DMS53 treated with DMSO at 0.1 percent for 48 hours (cell line): ENCODE data around the gene TMEM254.
"Not testable (repeated sequence)": the region's sequence is repeated elsewhere in the genome, so short reads cannot be mapped to it uniquely, and the experiment has no call there.

ENCODE experiments used
- DNase-seq: peaks from one replicate; lab custom pipeline; 2025; ENCODE audit not compliant: unreplicated experiment; lab: John Stamatoyannopoulos, UW

TMEM254 gene

GRCh38 chr10:80075781-80076180, 2.7 kb upstream of the TMEM254 start:
- no peak for DNase-seq

GRCh38 chr10:80077869-80078447, 507 bp upstream of the TMEM254 start:
- DNase-seq = no peak

- no peak for DNase-seq
Measured at GRCh38 chr10:80079312-80079719, 851 bp downstream of the TMEM254 start.

GRCh38 chr10:80081026-80081425, 2.6 kb downstream of the TMEM254 start:
- DNase-seq = no peak

GRCh38 chr10:80081801-80082750, 3.6 kb downstream of the TMEM254 start:
- no peak for DNase-seq

- no peak for DNase-seq
Measured at GRCh38 chr10:80090121-80090520, 11.7 kb downstream of the TMEM254 start.

GRCh38 chr10:80094231-80094630, 15.8 kb downstream of the TMEM254 start:
- DNase-seq = no peak

GRCh38 chr10:80098272-80098671, 19.8 kb downstream of the TMEM254 start:
- not testable (repeated sequence) for DNase-seq

- DNase-seq = not testable (repeated sequence)
Measured at GRCh38 chr10:80099295-80099694, 20.8 kb downstream of the TMEM254 start.

- DNase-seq = no peak
Measured at GRCh38 chr10:80100116-80100515, 21.7 kb downstream of the TMEM254 start.

GRCh38 chr10:80100861-80101695, 22.6 kb downstream of the TMEM254 start:
- peak; percentile 50 for DNase-seq

- no peak for DNase-seq
Measured at GRCh38 chr10:80104066-80104926, 25.8 kb downstream of the TMEM254 start.

- DNase-seq = no peak
Measured at GRCh38 chr10:80108576-80109239, 30.2 kb downstream of the TMEM254 start.

- no peak for DNase-seq
Measured at GRCh38 chr10:80110986-80111385, 32.5 kb downstream of the TMEM254 start.

- no peak for DNase-seq
Measured at GRCh38 chr10:80118669-80119068, 40.2 kb downstream of the TMEM254 start.

- DNase-seq = no peak
Measured at GRCh38 chr10:80122110-80122710, 43.7 kb downstream of the TMEM254 start.

GRCh38 chr10:80122746-80123145, 44.3 kb downstream of the TMEM254 start:
- DNase-seq = no peak

- no peak for DNase-seq
Measured at GRCh38 chr10:80126876-80127275, 48.4 kb downstream of the TMEM254 start.

GRCh38 chr10:80131499-80131901, 53.0 kb downstream of the TMEM254 start:
- no peak for DNase-seq
